Transverse colon (tissue), 3 donors: ENCODE measurements around the gene ARSK.

Experiments used
- CTCF ChIP-seq, 5 experiments: fragments of 200-600 bp in 3 of 5; fragments of 450-650 bp in 2 of 5; sonication (generic) in 3 of 5; IDR thresholded peaks; 1 replicate in 2 of 5; 2 replicates in 3 of 5; pipeline ENCODE4 v1.5.1; 2016 to 2017; ENCODE audit warnings: antibody characterized with exemption in 5 of 5, inconsistent platforms in 3 of 5, mild to moderate bottlenecking in 2 of 5, moderate library complexity in 1 of 5
- POLR2A ChIP-seq: fragments of 450-650 bp; IDR thresholded peaks from one replicate; pipeline ENCODE4 v1.6.1; 2016; ENCODE audit warnings: antibody characterized with exemption, mild to moderate bottlenecking, moderate library complexity

GRCh38 chr5:95518417-95518816 lies 36.5 kb upstream of the ARSK start:
- TF ChIP-seq CTCF (IDR thresholded peaks at IDR 0.05) (no peak), POLR2A (no peak)
